Fibroblast of lung (primary cell): ENCODE measurements around the gene ABLIM3. TPM values are rescaled to one million over a fixed set of nuclear protein-coding genes. Genes with fewer than 3 reads are reported as not detected.
"Not testable (repeated sequence)": the region's sequence is repeated elsewhere in the genome, so short reads cannot be mapped to it uniquely, and the experiment has no call there.

ENCODE experiments used
- DNase-seq, 2 donors: peaks; one replicate each; pipeline versions ENCODE4 v3.0.0 to v3.0.0-alpha.2; 2010; ENCODE audit warnings: low read depth in 2 of 2
- H2AFZ ChIP-seq: 2 replicates; pipeline ENCODE4 v1.5.1; 2012; ENCODE audit warnings: low read length, control low read depth, inconsistent platforms
- H3K27ac ChIP-seq: 2 replicates; pipeline ENCODE4 v1.5.1; 2011; ENCODE audit warnings: low read length, control low read depth; ENCODE audit not compliant: insufficient read depth
- H3K27me3 ChIP-seq: 2 replicates; pipeline ENCODE4 v1.5.1; 2011; ENCODE audit warnings: mild to moderate bottlenecking, low read length; ENCODE audit not compliant: control insufficient read depth, insufficient read depth
- H3K36me3 ChIP-seq: 2 replicates; pipeline ENCODE4 v1.5.1; 2011; ENCODE audit warnings: low read length; ENCODE audit not compliant: control insufficient read depth, insufficient read depth
- H3K4me1 ChIP-seq: 2 replicates; pipeline ENCODE4 v1.5.1; 2011; ENCODE audit warnings: low read length; ENCODE audit not compliant: control insufficient read depth, insufficient read depth; ENCODE audit errors: extremely low read depth
- H3K4me2 ChIP-seq: 2 replicates; pipeline ENCODE4 v1.5.1; 2011; ENCODE audit warnings: low read length, control low read depth; ENCODE audit not compliant: insufficient read depth; ENCODE audit errors: extremely low read depth
- H3K4me3 ChIP-seq, 4 experiments: fragments of 200-600 bp in 1 of 4; sonication (generic) in 1 of 4; replicated peaks in 1 of 4; 2 replicates each; pipeline ENCODE4 v1.5.1; 2011 to 2016; ENCODE audit warnings: low read length in 4 of 4, low read depth in 3 of 4, mild to moderate bottlenecking in 3 of 4, control low read depth in 2 of 4, inconsistent platforms in 1 of 4, mixed read lengths in 1 of 4; ENCODE audit not compliant: insufficient read depth in 1 of 4; ENCODE audit errors: control extremely low read depth in 1 of 4
- H3K79me2 ChIP-seq: 2 replicates; pipeline ENCODE4 v1.5.1; 2012; ENCODE audit warnings: mild to moderate bottlenecking, low read length, inconsistent platforms; ENCODE audit not compliant: control insufficient read depth, insufficient read depth
- H3K9ac ChIP-seq: 2 replicates; pipeline ENCODE4 v1.5.1; 2011; ENCODE audit warnings: mild to moderate bottlenecking, low read length, control low read depth; ENCODE audit not compliant: insufficient read depth
- H3K9me3 ChIP-seq: 2 replicates; pipeline ENCODE4 v1.5.1; 2012; ENCODE audit warnings: low read depth, low read length; ENCODE audit not compliant: control insufficient read depth, insufficient read depth
- H4K20me1 ChIP-seq: 2 replicates; pipeline ENCODE4 v1.5.1; 2011; ENCODE audit warnings: low read length; ENCODE audit not compliant: control insufficient read depth, insufficient read depth; ENCODE audit errors: extremely low read depth
- EZH2 ChIP-seq: IDR thresholded peaks from 2 replicates; pipeline ENCODE4 v1.5.1; 2012; ENCODE audit warnings: low read length, control low read depth, mild to moderate bottlenecking; ENCODE audit errors: missing control alignments
- polyA plus RNA-seq, 2 donors: library from polyadenylated mRNA; depleted of rRNA in 1 of 2; stranded (reverse) in 1 of 2; unstranded in 1 of 2; fragments of >200 nt; gene quantifications; 2 replicates each; pipeline ENCODE4 v1.2.1, GENCODE V29; 2011 to 2012; ENCODE audit warnings: missing spikeins in 1 of 2
- total RNA-seq: library from RNA; depleted of rRNA; stranded (reverse); fragments of >200 nt; gene quantifications from 2 replicates; pipeline ENCODE4 v1.2.1, GENCODE V29; 2014
- TF ChIP-seq, protein P1 (sequence below), 2 donors: IDR thresholded peaks in 1 of 2; conservative IDR thresholded peaks in 1 of 2; 1 replicate in 1 of 2; 2 replicates in 1 of 2; pipeline ENCODE4 v1.5.1; 2011 to 2012; ENCODE audit warnings: low read length in 2 of 2, control low read depth in 1 of 2, inconsistent platforms in 1 of 2, low read depth in 1 of 2, mild to moderate bottlenecking in 1 of 2

The ABLIM3 gene
- total and polyA plus RNA-seq, 2 donors (not counting 1 experiment from before 2014, with no cell fraction given), result 48.1 to 49.9 TPM

DNA sequence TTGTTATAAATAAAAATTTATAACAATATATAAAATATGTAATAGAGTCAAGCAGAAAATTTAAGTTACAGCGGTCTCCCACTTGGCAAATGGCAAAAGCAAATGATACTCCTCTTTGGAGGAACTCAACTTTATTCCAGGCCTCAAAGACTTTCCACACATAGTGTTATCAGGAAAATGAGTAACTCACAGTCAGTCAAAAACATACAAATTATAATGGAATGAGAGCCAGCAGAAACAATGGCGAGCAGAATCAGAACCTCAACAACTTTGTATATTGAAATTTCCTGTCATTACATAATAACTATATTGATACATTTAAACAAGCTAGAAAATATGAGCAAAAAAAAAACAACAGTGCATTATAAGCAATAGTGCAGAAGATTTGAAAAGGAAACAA, 45.2 kb downstream of the ABLIM3 start:
- Histone ChIP-seq H2AFZ (no peak overlapping the region), H3K4me1 (peaks cover 5% of the 10 kb centered on the region), H3K27ac (no peak overlapping the region), H4K20me1 (no peaks in the 10 kb centered on the region), H3K9ac (no peak overlapping the region), H3K9me3 (no peaks in the 10 kb centered on the region), H3K27me3 (no peaks in the 10 kb centered on the region), H3K4me3 (no peak overlapping the region), H3K4me2 (no peak overlapping the region), H3K36me3 (peaks cover 4% of the 10 kb centered on the region), H3K79me2 (no peaks in the 10 kb centered on the region)
- TF ChIP-seq EZH2, result no peak
- TF ChIP-seq, protein P1, sequence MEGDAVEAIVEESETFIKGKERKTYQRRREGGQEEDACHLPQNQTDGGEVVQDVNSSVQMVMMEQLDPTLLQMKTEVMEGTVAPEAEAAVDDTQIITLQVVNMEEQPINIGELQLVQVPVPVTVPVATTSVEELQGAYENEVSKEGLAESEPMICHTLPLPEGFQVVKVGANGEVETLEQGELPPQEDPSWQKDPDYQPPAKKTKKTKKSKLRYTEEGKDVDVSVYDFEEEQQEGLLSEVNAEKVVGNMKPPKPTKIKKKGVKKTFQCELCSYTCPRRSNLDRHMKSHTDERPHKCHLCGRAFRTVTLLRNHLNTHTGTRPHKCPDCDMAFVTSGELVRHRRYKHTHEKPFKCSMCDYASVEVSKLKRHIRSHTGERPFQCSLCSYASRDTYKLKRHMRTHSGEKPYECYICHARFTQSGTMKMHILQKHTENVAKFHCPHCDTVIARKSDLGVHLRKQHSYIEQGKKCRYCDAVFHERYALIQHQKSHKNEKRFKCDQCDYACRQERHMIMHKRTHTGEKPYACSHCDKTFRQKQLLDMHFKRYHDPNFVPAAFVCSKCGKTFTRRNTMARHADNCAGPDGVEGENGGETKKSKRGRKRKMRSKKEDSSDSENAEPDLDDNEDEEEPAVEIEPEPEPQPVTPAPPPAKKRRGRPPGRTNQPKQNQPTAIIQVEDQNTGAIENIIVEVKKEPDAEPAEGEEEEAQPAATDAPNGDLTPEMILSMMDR (conservative IDR thresholded peaks at IDR 0.05 in 1 of 2, IDR thresholded peaks at IDR 0.05 in 1 of 2; ENCODE audit: low read depth in 1 of 2, low read length in 2 of 2), result no peak
- no peak for DNase-seq

DNA sequence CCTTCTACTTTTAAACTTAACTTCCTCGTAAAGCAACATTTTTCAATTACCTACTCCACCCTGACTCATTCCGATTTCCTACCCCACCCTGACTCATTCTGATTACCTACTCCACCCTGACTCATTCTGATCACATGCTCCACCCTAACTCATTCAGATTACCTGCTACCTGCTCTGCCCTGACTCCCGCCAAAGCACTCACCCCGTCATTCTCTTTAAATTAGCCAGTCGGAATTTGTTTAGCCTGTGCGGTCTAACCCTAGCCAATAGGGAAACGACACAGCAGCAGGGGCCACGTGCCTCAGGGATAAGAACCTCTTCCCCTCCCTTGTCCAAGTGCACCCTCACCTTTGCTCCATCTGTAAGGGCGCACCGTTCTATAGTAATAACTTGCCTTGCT, 46.3 kb downstream of the ABLIM3 start:
- not testable (repeated sequence) for H3K4me3 ChIP-seq, H2AFZ ChIP-seq, H4K20me1 ChIP-seq, H3K27ac ChIP-seq, H3K9ac ChIP-seq, H3K36me3 ChIP-seq, H3K79me2 ChIP-seq, H3K4me2 ChIP-seq, H3K27me3 ChIP-seq, H3K9me3 ChIP-seq, H3K4me1 ChIP-seq
- peak in 1 of 2 donors; percentile 68 for DNase-seq

DNA sequence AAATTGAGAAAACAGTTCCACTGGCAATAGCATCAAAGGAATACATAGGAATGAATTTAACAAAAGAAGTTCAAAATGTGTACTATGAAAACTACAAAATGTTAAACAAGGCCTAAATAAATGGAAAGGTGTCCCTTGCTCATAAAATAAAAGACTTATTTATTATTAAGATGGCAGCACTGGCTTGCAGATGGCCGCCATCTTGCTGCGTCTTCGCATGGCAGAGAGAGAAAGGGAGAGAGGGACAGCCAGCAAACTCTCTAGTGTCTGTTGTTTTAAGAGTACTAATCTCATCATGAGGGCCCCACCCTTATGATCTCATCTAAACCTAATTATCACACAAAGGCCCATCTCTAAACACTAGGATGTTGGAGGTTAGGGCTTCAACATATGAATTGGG, 47.1 kb downstream of the ABLIM3 start:
- Histone ChIP-seq H3K9me3 (no peaks in the 10 kb centered on the region), H3K27ac (no peak overlapping the region), H3K27me3 (no peaks in the 10 kb centered on the region), H3K9ac (no peak overlapping the region), H4K20me1 (no peaks in the 10 kb centered on the region), H3K4me3 (no peak overlapping the region), H3K36me3 (peaks cover 3% of the 10 kb centered on the region), H3K4me2 (no peak overlapping the region), H3K79me2 (no peaks in the 10 kb centered on the region), H3K4me1 (peaks cover 3% of the 10 kb centered on the region), H2AFZ (no peak overlapping the region)
- no peak for DNase-seq
- TF ChIP-seq, protein P1 (conservative IDR thresholded peaks at IDR 0.05 in 1 of 2, IDR thresholded peaks at IDR 0.05 in 1 of 2; ENCODE audit: low read depth in 1 of 2, low read length in 2 of 2), result no peak
